ENCODE results near the gene WDR89.
"Not testable (repeated sequence)": the region's sequence is repeated elsewhere in the genome, so short reads cannot be mapped to it uniquely, and the experiment has no call there.

WDR89 gene, protein sequence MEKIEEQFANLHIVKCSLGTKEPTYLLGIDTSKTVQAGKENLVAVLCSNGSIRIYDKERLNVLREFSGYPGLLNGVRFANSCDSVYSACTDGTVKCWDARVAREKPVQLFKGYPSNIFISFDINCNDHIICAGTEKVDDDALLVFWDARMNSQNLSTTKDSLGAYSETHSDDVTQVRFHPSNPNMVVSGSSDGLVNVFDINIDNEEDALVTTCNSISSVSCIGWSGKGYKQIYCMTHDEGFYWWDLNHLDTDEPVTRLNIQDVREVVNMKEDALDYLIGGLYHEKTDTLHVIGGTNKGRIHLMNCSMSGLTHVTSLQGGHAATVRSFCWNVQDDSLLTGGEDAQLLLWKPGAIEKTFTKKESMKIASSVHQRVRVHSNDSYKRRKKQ

DNA sequence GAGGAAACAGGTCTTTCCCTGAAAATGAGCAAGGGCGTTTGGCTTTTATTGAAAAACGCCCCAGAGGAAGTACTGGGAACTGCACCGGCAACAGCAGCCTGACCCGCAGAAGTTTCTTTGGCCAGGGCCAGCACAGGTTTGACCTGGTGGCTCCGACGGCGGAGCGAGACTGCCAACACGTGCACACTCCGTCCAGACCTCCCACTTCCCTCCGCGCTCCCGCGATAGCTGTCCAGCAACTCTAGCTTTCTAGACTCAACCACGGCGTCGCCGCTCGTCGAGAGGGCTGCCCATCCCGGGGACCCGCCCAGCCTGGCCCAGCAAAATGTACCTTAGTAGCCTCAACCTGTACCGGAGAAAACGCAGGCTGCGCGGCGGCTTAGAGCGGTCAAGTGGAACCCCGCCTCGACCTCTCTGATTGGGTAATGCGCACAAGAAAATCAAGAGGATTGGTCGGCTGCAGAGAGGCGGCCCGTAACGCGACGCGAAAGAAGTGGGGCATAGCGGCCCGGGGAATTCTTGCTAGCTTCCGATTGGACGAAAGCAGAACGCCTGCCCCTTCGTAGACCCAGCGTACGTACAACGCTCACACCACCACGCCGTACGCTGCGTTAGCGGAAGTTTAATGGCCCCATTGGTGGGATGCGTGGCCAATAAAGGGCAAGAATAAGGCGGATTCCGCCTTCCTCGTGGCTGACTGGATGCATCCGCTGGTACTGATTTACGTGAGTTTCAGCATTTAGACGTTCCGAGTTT lies at the start of gene WDR89:
Gene WDR89 (minus strand): TSS at position 399 of the 756 bp plus-strand sequence. CDS start 41,929 bp downstream, outside the sequence.
- peak; percentile 98 for DNase-seq

DNA sequence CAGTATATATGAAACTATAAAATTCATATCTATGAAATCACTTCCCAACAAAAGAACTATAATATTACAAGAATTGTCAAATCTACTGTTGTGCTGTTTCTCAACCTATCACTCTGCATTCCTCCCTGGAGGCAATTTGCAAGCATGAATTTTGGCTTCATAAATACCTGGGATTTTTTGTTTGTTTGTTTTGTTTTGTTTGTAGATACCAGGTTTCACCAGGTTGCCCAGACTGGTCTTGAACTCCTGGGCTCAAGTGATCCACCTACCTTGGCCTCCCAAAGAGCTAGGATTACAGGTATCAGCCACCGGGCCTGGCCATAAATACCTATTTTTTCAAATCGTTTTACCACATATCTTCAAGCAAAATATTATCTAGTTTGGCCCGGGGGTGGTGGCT lies 47.5 kb upstream of the WDR89 start:
- DNase-seq: no peak

DNA sequence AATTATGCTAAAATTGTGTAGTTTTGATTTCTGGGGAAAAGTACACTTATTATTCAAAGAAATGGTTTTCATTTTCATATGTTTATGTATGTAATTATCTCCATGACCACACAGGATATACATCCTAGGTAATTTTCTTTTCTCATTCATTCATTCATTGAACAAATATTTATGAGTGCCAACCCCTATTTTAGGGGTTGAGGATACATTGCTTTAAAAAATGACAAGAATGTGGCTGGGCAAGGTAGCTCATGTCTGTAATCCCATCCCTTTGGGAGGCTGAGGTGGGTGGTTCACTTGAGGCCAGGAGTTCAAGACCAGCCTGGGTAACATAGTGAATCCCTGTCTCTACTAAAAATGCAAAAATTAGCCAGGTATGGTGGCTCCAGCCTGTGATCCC lies 45.3 kb upstream of the WDR89 start:
- no peak for DNase-seq

DNA sequence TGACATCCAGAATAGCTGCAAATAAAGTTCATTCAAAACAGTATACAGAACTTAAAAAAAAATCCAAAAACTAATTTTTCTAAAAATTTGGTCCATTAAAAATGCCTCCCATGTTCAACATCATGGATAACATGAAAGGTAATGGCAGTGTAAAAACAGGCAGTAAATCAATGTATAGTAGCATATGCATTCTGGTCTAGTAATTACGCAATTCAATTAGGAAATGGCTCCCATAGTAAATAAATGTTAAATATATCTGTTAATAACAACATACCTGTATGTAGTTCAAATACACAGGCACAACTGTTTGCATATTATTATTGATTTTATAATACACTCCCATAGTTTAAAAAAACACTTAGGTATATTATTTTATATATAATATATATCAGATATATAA lies 43.7 kb upstream of the WDR89 start:
- DNase-seq: no peak

DNA sequence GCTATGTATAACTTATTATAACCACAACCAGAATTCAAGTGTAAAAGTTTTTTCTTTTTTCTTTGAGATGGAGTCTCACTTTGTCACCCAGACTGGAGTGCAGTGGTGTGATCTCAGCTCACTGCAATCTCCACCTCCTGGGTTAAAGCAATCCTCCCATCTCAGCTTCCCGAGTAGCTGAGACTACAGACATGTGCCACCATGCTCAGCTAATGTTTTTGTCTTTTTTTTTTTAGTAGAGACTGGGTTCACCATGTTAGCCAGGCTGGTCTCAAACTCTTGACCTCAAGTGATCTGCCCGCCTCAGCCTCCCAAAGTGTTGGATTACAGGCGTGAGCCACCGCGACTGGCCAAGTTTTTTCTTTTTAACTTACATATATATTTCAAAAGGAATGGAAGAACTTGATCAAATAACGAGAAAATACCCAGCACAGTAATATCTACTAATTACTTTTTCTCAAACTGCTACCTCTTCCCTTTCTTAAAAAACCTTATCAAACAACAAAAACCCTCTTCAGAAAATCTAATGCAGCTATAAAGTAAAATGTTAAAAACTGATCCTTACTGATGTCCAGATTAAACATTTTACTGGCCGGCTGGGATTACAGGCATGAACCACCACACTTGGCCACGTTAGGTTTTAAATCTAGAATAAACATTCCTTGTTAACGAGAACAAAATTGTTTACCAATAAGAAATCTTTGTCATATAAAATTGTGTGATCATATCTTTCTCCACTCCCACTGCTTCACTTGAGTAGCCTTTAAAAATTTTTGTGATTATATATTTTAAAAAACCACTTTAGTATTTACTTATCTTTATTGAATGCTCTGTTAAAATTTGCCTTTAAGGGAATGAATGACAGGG lies 41.3 kb upstream of the WDR89 start:
- no peak for DNase-seq

DNA sequence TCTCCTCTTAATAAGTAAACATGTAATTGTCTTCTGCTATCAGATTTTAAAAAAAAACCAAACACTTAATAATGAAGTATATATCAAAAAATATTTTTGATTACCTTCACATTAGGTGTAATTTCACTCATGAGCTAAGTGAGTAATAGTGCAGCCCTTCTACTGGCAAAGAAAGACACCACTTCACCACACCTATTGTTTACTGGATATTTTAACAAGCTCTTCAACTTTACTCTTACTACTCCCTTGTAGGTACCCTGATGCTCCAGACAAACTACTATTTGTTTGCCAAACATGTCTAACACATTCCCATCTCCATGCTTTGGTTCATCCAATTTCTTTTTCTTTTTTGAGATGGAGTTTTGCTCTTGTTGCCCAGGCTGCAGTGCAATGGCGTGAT lies 36.9 kb upstream of the WDR89 start:
- no peak for DNase-seq

DNA sequence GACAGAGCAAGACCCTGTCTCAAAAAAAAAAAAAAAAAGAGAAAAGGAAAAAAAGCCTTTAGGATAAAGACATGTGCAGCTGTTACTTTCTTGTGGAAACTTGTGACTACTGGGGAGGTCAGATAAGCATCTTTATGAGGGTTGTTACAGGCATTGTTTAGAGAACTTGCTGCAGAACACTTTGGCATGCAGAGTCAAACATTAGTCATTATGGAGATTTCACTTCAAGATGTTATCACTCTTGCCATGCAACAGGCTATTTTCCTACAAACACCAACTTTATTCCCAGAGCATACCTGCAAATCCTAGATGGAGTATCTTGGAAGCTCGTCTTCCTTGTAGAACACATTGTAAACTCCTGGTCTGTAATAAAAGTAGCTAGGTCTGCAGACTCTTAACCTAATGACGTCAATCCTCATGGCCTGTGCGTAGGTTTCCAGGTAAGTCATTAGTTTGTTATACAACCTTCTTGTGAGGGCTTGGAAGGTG lies 36.3 kb upstream of the WDR89 start:
- DNase-seq: no peak

DNA sequence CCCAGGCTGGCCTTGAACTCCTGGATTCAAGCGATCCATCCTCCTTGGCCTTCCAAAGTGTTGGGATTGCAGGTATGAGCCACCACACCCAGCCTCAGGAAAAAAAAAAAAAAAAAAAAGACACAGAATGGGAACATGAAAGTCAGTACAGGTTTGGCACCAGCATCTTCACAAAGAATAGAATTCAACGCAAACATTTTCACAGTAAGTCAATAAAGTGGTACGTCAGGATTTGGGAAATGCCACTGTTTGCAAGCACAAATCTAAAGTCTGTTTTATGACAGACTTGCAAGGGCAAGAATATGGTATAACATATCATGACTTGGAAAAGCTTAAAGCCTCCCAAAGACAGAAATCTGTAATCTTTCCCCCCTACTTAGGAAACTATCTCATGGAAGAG lies 34.9 kb upstream of the WDR89 start:
- no peak for DNase-seq

DNA sequence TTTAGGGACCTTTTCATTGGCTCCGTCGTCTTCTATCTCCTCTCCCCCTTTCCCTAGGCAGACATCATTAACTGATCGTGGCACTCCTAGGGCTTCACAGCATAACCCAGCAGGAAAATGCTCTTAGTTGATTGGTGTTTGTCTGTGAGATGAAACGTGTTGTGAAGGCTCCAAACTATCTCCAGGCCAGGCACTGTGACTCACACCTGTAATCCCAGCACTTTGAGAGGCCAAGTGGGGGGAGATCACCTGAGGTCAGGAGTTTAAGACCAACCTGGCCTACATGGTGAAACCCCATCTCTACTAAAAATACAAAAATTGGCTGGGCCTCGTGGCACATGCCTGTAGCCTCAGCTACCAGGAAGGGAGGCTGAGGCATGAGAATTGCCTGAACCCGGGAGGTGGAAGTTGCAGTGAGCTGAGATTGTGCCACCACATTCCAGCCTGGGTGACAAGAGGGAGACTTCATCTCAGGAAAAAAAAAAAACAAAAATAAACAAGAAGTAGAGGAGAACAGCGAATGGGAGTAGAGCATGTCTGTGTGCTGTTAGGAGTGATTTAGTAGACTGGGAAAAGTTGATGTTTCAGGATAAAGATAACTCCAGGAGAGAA lies 32.3 kb upstream of the WDR89 start:
- DNase-seq: no peak

DNA sequence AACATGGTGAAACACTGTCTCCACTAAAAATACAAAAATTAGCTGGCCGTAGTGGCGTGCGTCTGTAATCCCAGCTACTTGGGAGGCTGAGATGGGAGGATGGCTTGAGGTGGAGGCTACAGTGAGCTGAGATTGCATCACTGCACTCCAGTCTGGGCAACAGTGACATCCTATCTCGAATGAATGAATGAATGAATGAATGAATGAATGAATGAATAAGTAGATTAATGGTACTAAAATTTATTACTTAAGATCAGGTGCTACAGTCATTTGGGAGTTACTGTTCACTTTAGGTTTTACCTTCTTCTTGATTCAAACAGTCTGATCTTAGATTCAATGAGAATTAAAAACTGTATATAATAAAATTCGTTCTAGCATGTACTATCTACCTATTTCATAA lies 31.6 kb upstream of the WDR89 start:
- DNase-seq: no peak

DNA sequence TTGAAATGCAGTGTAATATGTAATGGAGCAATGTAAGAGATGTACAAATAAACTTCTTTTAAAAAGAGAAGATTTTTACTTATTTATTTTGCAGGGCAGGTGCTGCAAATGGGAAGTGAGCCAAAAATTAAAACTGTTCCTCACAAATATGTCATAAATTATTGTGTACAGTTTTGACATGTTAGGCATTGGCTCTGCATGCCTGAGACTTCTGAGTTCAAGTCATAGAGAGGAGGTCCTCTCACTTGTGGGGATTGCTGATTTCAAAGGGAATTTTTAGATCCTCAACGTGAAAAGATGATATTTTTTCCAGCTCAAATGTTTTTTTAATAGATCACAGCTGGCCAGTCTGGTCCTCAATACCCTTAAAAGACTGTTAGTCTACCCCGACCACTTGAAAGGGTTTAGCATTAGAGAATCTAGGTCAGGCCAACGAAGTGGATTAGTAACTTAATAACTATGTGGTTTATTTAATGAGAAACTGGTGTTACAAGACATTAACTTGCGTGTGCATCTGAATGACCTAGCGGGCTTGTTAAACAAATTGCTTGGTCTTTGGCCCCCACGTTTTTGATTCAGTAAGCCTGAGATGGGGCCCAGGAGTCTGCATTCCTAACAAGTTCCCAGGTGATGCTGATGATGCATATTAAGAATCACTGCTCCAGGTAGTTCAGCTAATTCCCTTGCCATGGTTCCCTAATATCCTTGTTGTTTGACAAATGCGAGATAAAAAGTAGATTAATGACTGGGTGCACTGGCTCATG lies 30.9 kb upstream of the WDR89 start:
- no peak for DNase-seq

DNA sequence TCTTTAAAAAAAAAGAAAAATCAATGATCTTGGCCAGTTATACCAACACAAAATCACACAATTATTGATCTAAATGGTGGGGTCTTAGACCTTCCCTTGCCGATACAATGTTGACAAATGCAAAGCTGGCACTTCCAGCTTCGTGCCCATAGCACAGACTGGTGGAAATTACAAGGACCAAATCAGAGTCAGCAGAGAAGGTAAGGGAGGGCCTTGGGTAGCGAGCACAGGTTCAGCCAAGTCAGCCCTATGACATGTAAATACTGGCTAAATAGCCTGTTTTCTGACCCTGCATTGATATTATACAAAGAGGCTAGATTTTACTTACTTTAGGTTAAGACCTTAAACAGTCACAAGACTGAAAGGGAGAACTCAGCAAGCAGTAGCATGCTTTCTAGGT lies 30.3 kb upstream of the WDR89 start:
- DNase-seq: no peak

DNA sequence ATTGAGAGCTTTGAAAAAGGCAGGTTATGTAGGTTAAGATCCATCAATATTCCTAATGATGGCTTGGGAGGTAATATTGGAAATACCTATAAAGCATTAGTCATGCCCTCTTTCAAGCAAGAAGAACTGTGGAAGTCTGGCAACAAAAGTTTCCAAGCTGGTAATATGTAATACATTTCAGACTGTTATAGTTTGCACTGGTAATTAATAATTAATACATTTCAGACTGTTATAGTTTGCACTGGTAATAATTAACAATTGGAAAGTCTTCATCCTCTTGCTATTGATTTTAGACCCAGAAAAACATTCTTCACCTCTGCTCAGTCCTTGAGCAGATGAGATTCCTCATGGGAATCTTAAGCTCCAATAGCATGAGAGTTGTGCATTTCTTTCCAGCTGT lies 29.0 kb upstream of the WDR89 start:
- DNase-seq: no peak

DNA sequence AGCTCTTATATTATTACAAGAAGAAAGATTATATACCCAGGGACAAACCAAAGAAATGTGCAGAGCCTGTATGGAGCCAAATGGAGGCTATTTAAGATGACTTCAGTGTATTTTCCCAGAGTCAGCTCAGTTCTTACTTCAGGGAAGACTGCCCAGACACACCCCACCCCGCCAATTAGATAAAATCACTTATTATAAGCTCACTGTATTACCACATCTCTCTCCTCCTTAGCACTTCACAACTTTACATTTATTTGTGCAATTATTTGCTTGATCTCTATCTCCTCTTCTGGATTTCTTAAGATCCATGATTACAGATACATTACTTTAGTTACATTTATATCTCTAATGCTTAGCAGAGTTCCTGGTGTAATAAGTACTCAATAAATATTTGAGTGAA lies 24.7 kb upstream of the WDR89 start:
- no peak for DNase-seq

DNA sequence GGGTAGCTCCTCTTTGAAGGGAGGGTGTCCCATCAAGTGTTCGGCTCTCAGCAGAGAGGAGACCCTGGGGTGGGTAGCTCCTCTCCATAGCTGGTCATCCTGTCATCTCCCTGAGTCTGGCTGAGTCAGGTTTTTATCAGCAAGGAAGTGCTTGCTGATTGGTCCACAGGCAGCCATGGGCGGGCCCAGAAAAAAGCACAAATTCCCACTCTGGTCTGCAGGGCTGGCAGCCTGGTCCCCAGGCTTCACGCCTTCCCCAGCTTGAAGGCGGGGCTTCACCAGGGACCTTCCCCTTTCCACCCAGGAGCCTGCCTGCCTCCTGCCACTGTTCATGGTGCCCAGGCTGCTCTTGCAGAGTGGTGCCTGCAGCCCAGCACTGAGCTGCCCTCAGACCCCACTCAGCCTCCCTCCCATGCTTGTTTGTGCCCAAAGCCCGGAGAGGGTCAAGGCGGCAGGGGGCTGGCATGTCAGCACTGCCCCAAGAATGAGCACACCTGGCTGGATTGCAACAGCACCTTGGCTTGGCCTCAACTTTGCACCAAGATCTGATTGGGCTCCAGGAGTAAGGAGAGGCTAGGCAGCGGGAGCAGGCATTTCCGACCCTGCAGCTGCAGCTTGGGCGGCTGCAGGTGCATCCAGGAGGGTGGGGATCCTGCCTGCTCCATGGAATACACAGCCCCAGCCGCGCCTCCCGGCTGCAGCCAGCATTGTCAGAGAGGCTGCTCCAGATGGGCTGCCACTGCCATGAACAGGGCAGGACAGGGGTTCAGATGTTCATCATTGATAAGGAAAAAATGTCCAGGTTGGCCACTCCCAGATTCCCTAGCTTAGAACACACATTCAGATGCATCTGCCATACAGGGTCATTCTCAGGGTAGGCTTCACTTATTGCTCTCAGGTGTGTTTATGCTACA lies 22.0 kb upstream of the WDR89 start:
- DNase-seq: no peak

DNA sequence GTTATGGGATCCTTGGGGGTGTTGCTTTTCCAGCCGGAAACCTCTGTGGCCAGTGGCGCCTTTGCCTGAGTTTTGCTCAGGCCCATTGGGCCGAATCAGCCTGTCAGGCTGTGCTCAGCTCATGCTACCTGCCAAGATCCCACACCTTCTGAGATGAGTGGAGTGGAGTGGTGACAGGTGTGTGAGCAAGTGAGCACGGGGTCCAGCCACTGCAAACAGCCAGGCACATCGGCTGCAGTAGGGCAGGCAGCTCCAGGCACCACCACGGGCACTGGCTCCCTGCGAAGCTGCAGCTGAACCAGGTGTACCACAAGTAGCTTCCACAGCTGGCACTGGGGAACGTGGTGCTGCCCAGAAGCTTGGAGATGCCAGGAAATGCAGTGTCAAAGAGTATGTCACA lies 21.1 kb upstream of the WDR89 start:
- DNase-seq: no peak

DNA sequence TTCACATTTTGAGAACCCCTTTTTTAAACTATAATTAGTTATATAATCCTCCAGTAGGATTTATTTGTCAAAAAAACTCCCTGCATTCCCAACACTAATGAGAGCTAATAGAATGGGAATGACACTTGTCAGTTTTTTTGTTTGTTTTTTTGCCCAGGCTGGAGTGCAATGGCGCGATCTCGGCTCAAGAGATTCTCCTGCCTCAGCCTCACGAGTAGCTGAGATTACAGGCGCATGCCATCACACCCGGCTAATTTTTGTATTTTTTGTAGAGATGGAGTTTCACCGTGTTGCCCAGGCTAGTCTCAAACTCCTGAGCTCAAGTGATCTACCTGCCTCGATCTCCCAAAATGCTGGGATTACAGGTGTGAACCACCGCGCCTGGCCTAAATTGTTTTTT lies 20.2 kb upstream of the WDR89 start:
- not testable (repeated sequence) for DNase-seq

DNA sequence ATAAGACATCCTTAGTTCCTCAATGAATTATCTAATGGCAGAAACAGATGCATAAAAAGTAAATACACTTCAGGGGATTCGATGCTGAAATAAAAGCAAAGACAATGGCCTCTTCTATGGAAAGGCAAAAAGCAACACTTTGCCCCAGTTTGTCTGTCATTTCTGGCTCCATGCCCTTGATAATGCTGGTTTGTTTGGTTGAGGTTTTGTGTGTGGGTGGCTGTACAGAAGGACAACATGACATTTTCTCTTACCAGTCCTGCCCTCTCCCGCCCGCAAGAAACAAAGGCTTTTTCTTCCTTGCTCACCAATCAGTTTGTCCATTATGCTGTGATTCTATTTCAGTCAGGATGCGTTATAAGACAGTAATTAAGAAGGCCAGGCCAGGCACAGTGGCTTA lies 18.1 kb upstream of the WDR89 start:
- no peak for DNase-seq

DNA sequence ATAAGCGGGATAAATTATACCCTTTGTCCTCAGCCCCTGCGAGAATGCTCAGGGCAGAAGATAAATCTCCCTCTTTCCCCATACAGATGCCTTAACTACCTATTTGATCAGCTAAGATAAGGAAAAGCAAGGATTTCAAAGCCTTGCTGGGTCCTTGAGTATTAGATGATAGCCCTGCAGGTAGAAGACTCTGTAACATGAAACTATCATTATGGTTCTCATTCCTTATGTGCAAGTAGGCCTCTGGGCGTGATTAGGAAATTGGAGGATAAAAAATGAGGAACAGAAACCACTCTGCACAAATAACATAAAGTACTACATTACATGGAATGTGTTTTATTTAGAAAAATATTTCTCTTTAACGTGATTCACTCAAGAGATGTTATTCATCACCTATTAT lies 14.5 kb upstream of the WDR89 start:
- peak; percentile 75 for DNase-seq

DNA sequence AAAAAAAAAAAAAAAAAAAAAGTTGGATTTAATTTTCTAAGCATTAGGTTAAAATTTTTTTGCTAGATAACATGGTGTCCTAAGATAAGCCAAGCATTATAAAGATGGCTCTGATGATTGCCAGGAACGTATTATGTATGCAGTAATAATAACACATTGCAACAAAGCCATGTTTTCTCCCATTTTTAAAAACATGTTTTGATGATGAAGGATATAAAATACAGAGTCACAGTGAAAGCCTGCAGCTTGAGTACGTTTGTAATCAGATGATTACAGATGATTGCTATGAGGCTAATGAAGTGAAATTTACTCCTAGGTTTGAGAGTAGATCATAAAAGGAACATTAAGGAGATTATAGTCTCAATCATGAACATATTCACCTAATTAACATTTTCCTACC lies 13.3 kb upstream of the WDR89 start:
- no peak for DNase-seq

DNA sequence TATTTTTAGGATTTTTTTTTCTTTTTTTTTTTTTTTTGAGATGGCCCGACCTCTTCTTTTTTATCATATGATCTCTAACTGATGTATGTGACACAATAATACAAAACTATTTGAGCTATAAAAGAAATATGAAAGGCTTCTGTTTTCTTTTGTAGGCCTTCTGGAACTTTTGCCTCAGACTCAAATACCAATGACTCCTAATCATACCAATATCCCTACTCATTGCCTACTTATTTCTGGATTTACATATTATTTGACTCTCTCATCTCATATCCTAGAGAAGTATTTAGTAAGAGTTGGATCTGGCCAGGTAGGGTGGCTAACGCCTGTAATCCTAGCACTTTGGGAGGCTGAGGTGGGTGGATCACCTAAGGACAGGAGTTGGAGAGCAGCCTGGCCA lies 12.7 kb upstream of the WDR89 start:
- DNase-seq: no peak
